ENCODE measurements around the gene RPF1.
"Not testable (repeated sequence)": the region's sequence is repeated elsewhere in the genome, so short reads cannot be mapped to it uniquely, and the experiment has no call there.

The RPF1 gene

DNA sequence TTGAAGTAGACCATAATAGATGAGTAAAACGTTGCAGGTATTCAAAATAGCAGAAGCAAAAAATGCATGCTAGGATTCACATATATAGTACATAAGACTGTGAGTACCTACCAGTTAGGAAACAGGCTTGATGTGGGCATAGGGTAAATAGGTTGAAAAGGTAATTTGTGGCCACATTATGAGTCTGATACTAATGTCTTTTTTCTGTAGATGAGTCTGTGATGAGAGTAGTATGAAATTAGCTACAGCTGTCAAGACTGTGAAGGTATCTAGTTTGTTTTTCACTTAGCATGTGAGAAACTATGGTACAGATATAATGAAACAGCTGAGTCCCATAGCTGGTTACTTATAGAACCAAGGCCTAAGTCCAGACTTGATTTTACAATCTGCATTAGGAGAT is 14.7 kb downstream of the RPF1 start:
- DNase-seq: no peak

DNA sequence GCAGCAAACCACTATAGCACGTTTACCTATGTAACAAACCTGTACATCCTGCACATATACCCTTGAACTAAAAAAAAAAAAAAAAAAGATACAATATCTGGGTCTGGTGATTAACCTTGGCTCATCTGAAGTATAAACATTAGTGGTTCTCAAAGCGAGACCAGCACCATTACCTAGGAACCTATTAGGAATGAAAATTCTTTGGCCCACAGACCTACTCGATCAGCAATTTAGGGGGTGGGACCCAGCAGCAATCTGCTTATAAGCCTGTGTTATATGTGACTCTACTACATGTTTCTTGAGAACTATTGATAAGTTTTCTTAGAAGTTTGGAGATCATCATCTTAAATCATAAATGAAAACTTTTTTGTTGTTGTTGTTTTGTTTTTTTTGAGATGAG is 17.4 kb downstream of the RPF1 start:
- DNase-seq: no peak

DNA sequence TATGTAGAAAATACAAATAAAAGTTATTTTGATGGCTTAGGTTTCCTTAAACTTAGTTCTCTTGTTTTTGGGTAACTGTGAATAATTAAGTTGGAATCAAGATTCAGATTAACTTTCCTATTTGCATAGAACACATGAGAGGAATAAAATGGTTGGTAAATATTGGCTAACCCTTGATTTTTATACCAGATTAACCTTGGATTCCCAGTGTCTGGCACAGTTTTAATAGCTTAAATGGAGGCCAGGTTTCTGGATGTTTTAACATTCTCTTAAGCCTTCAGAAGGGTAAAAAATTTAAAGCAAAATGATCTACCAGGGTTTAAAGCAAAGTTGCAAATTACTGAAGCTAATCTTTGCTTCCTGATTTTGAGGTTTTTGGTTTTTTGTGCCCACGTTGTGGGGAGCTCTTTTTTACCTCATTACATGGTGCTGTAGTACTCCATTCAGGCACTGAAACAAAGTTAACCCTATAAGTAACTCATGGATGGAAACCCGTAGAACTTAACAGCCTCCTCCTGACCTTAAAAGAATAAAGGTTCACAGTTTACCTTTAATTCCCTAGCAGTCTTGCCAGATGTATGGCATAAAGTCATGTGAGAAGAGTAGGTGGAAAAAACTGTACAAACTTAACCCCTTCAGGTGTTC is 18.7 kb downstream of the RPF1 start:
- no peak for DNase-seq

DNA sequence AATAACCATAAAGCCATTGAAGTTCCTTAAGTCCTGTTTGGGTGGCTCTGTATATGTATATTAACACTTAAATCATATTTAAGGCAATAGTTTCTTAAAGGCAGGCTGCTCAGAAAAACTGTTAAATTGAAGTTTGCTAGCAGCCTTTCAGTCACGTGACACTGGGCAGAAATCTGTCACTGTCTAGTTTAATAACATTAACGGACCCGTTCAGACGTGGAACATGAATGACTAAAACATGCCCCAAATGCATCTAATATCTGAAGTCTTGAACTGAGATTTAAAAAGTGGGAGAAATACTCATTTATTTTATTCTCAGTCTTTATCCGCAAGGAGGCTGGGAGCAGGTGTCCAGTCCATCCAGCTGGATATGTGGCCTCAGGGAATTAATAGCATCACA is 23.9 kb downstream of the RPF1 start:
- no peak for DNase-seq

DNA sequence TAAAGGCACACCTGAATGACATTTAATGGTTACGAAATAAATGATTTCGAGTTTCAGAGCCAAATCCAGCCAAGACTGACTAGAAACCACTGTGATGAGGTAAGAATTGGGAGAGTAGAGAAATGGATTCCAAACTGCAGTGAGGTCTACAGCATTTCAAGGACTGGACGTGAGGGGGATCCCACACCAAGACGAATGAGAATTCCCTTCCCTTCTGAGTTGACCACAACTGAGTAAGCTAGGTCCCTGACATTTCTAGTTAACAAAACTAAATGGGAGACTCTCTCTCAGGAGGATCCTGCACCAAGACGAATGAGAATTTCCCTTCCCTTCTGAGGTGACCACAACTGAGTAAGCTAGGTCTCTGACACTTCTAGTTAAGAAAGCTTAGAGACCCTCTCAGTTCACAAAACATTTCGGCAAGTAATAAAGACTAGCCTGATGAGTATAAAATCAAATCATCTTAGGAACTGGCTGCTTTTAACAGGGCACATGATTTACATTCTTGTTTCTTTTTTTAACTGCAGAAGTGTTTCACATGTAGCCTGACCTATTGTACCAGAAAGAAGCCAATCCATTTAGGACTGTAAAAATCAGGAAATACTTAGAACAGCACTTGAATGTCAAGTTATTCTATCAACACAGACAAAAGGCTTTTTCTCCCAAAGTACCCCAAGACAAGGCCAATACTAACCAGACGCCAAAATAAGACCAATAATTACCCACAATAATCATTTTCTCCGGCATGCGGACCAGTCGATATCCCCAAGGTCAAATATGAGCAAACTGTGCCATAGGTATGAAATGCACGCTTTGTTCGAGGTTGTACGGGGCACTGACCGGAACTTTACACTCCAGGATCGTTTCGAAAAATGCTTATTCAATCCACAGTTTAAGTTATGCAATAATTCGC is 25.8 kb downstream of the RPF1 start:
- DNase-seq: no peak

DNA sequence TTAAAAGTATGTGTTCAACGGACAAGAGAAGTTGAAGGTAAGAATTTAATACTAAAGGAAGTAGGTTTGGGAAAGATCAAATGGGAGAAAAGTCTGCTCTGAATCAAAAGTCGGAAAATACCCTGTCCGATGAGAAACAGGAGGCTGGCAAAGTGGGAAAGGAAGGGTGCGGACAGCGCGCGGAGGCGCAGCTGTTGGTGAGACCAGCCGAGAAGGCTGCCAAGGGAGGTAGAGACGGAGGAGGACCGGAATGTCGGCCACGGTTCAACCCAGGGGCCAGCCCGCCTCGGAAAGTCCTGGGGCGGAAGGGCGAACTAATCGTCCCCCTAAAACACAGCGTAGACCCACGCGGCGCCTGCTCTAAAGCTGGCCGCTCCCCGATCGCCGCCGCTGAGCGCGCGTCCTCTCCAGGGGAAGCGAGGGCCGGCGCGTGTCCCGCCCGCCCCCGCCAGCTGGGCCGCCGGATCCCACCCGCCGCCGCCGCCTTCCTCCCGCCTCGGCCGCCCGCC is 26.5 kb downstream of the RPF1 start:
- peak; percentile 51 for DNase-seq

DNA sequence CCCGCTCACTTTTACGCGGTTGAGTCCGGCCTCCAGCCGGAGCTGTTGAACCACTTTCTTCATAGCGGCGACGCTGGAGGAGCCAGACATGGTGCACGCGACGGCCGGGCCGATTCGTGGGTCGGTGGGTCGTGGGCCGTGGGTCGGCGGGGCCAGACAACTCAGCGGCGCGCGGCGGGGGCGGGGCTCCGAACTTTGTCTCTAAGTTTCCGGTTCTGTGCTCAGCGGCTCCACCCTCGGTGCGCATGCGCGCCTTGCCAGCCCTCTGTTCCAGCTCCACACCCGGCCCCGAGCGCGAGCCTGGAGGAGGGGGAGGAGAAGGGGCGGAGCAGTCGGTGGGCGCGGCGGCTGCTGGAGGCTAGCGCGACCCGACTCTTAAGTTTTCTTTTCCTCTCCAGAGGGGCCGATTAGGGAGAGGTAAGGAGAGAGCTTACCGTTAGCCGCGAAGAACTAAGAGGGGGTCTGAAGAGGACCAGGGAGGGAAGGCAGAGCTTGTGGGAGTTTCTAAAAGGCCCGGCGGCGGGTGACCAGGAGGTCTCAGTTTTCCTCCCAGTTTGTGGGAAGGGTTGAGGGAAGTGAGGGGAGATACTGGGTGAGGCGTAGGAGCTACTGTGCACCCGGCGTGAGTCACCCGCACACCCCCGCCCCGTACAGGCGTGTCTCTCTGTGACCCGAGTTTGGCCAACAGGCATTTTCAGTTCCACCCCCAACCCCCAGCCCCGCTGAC is 27.1 kb downstream of the RPF1 start, which contains the start of the genes GNG5 and SPATA1:
TSS of gene GNG5 (minus strand) at position 580 of the 727 bp plus-strand sequence. CDS start at position 90, 490 bp downstream.
TSS of gene SPATA1 (plus strand) at position 385 of the 727 bp plus-strand sequence. CDS start 9,974 bp downstream, outside the sequence.
- peak; percentile 92 for DNase-seq

DNA sequence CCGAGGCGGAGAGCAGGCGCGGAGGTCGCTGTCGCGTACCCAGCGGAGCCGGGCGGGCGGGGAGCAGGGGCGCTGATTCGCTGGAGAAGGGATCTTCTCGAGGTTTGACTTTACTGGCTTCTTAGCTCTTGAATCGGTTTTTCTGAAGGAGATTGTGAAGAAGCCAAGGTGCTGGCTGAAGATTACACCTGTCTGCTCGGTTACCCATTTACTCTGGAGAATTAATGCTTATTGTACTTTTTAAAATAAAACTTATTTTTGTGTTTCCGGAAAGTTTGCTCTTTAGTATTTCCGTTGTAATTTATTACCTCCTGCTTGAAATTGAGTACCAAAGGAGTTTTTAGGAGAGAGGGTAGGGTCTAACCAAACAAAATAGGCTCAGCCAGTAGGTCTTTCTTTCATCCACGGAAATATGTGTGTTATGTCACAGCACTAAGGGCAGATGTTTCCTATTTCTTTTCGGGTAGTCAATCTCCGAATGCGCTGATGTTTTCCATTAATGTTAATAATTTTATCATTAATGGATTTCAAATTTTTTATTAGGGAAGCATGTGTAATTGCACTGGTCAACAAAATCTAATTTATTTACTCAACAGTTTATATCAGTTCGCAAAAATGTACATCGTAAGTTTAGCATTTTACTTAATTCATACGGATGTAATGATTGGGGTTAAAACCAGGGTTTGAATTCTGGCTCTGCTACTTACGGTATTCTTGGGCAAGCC is 27.8 kb downstream of the RPF1 start:
- DNase-seq: no peak

DNA sequence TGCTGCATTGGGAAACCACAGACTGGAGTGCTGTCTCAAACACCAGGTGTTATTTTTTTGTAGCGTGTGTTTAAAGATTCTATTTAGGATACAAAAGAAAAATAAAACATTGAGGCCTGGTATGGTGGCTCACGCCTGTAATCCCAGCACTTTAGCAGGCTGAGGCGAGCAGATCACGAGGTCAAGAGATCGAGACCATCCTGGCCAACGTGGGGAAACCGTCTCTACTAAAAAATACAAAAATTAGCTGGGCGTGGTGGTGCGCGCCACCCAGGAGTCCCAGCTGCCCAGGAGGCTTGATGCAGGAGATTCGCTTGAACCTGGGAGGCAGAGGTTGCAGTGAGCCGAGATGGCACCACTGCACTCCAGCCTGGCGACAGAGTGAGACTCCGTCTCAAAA is 28.8 kb downstream of the RPF1 start:
- not testable (repeated sequence) for DNase-seq

DNA sequence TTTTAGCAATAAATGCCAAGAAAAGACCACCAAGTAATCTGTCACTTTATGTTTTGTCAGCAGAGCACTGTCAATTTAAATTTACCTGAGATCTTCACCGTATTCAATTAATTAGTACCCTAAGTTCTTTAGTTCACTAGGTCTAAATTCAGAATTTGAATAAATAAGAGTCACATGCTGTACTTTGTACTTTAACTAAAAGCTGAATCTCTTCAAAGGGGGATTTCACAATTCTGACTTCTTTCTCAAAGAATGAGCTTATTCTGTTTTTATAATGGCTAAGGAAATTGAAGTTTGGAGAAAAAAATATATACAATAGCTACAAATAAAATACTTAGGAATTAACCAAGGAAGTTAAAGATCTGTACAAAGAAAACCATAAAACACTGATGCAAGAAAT is 29.4 kb downstream of the RPF1 start:
- no peak for DNase-seq

DNA sequence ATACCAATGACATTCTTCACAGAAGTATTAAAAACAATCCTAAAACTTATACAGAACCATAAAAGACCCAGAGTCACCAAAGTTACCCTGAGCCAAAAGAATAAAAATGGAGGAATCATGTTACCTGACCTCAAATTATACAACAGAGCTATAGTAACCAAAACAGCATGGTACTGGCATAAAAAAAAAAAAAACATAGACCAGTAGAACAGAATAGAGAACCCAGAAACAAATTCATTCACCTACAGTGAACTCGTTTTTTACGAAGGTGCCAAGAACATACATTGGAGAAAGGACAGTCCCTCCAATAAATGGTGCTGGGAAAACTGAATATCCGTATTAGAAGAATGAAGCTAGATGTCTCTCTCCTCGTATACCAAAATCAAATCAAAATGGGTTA is 30.0 kb downstream of the RPF1 start:
- DNase-seq: no peak

DNA sequence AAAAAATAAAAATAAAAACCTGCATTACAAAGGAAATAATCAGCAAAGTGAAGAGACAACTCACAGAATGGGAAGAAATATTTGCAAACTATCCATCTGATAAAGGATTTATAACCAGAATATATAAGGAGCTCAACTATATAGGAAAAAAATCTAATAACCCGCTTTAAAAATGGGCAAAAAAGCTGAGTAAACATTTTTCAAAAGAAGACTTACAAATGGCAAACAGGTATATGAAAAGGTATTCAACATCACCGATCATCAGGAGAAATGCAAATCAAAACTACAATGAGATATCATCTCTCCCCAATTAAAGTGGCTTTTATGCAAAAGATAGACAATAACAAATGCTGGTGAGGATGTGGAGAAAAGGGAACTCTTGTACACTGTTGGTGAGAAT is 31.1 kb downstream of the RPF1 start:
- no peak for DNase-seq

DNA sequence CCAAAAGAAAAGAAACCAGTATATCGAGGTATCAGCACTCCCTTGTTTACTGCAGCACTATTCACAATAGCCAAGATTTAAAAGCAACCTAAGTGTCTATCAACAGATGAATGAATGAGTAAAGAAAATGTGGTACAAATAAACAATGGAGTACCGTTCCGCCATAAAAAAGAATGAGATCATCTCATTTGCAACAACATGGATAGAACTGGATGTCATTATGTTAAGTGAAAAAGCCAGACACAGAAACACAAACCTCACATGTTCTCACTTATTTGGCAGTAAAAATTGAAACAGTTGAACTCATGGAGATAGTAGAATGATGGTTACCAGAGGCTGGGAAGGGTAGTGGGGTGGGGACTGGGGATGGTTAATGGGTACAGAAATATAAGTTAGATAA is 31.6 kb downstream of the RPF1 start:
- no peak for DNase-seq

DNA sequence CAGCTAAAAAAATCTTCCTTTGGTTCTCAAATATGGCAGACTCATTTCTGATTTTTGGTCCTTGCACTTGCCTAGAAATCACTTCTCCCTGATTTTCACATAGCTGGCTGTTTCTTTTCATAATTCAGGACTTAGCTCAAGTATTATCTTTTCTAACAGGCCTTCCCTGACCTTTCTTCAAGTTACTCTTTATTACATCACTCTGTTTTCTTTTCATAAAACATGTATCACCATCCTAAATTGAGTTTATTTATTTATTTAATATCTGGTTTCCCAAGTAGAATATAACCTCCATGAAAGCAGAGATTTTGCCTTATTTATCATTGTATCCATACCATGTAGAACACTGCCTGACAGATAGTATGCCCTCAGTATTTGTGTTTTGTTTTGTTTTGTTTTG is 45.5 kb downstream of the RPF1 start:
- no peak for DNase-seq

DNA sequence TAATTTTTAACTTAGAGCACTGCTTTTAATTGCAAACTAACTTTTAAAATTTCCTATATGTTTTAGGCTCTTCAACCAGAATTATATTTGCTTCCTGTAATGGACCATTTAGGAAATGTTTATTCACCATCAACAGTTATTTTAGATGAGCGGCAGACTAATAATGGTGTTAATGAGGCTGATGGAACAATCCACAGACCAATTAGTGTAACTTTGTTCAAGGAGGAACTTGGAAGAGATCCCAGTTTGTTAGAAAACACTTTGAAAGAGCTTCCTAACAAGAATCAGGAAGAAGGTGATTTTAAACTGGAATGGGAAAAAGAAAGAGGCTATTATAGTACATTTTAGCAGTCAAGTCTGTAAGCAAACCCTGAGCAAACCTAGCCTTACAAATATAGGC is 46.7 kb downstream of the RPF1 start:
- DNase-seq: peak; percentile 2

DNA sequence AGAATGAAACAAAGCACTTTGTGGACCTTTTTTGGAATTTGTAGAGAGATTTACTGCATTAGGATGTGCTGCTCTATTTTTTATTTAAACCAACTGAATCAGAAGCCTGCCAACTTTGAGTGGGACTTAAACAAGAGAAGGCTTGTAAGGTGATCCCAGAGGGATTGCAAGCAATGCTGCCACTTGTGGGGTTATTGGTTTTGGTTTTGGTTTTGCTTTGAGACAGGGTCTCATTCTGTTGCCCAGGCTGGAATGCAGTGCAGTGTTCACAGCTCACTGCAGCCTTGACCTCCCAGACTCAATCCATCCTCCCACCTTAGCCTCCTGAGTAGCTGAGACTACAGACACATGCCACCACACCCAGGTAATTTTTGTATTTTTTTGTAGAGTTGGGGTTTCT is 59.5 kb downstream of the RPF1 start:
- no peak for DNase-seq

DNA sequence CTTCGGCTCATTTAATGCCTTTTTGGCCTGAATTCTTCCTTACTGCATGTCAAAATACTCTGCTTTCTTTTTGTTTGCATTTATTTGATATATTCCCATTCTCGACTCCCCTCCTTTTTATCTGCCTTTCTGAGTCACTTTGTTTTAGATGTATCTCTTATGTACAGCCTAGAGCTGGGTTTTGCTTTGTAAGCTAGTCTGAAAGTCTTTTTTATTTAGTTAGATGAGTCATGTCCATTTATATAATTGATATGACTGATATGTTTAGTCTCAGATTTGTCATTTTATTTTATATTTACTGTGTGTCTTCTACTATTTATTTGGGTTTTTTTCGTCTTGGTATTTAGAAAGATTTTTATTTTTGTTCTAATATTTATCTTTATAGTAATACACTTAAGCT is 60.9 kb downstream of the RPF1 start:
- DNase-seq: no peak

DNA sequence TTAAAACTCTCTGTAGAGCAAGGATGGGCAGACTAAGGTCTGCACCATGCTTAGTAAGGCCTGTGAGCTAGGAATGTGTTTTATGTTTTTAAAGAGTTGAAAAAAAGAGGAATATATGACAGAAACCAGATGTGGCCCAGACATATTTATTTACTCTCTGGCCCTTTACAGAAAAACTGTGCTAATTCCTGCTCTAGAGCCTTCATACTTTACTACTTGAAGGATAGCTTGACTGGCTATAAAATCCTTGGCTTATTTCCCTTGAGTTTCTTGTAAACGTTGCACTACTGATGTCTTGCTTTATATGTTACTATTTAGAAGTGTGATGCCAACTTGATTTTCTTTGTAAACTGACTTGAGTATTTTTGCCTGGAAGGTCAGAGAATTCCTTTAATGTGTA is 61.7 kb downstream of the RPF1 start:
- DNase-seq: no peak

DNA sequence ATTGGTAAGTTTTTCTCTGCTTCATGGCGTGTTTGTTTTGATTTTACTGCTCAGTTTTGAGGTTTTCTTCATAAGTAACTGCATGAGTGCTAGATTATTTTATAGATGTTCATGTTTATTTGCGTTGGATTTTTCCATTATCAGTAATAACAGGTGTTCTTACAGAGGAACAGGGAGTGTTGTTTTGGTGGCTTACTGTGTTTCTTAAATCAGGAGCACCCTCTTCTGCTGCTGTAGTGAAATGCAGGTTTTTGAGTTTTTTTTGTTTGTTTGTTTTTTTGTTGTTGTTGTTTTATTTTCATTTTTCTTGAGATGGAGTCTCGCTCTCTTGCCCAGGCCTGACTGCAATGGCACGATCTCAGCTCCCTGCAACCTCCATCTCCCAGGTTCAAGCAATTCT is 62.6 kb downstream of the RPF1 start:
- no peak for DNase-seq

All from midbrain (tissue), 1 donor.